Stimulated activated CD4-positive, alpha-beta T cell treated with anti-CD3 and anti-CD28 coated beads, Interleukin-12 subunit alpha, Interleukin-12 subunit beta, amount 100 ng/mL, for 24 hours (primary cell): Measurements from ENCODE around the gene HDGFL3.
"Not testable (repeated sequence)": the region's sequence is repeated elsewhere in the genome, so short reads cannot be mapped to it uniquely, and the experiment has no call there.

Experiments
- DNase-seq, 2 experiments: peaks; one replicate each; pipeline ENCODE4 v3.0.0-alpha.2; 2020; ENCODE audit warnings: low read depth in 2 of 2

HDGFL3 gene

DNA sequence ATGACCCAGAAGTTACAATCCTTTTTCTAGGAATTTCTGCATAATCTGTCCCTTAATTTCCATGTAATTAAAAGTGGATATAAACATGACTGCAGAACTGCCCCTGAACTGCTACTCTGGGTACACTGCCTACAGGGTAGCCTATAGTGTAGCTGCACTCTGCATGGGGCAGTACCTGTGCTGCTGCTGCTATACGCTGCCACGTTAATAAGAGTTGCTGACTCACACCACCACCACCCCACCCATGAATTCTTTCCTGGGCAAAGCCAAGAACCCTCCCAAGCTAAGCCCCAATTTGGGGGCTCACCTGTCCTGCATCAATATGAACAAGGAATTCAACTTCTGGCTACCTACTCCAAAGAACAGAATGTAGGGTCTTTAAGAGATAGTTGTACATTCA, 13.9 kb downstream of the HDGFL3 start:
- DNase-seq, result no peak

DNA sequence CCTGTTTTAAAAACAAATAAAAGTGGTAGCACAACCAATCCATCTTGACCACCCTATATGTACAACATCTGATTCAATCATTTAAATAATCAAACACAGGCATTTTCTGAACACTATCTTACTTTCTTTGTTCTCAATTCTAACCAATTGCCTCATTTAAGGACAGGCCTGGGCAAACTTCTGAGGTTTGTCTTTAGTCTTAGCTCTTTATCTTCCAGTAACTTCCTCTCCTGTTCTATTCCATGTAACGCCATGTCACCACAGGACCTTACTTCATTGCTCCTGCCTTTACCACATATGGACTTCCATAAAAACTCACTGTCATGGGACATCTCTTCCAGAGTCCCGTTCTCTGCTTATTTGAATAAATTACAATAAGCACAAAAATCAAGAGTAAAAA, 14.9 kb downstream of the HDGFL3 start:
- no peak for DNase-seq

DNA sequence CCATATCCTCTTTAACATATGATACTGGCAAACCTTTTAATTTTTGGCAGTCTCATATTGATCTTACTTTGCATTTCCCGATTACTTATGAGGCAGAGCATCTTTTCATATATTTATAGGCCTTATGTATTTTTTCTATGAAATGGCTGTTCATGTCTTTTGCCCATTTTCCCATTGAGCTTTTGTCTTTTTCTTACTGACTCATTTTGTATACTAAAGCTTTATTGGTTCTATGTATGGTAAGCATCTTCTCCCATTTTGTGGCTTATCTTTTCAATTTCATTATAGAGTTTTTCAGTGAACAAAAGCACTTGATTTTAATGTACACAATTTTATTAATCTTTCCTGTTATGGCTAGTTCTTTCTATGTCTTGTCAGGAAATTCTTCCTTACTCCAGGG, 17.2 kb downstream of the HDGFL3 start:
- no peak for DNase-seq

GRCh38 chr15:83185561-83185960, 22.1 kb downstream of the HDGFL3 start:
- DNase-seq, result no peak

- no peak for DNase-seq
Observed at GRCh38 chr15:83178869-83179325, 28.7 kb downstream of the HDGFL3 start.

GRCh38 chr15:83178390-83178789, 29.2 kb downstream of the HDGFL3 start:
- DNase-seq, result no peak

- no peak for DNase-seq
Observed at GRCh38 chr15:83174891-83175290, 32.7 kb downstream of the HDGFL3 start.

DNA sequence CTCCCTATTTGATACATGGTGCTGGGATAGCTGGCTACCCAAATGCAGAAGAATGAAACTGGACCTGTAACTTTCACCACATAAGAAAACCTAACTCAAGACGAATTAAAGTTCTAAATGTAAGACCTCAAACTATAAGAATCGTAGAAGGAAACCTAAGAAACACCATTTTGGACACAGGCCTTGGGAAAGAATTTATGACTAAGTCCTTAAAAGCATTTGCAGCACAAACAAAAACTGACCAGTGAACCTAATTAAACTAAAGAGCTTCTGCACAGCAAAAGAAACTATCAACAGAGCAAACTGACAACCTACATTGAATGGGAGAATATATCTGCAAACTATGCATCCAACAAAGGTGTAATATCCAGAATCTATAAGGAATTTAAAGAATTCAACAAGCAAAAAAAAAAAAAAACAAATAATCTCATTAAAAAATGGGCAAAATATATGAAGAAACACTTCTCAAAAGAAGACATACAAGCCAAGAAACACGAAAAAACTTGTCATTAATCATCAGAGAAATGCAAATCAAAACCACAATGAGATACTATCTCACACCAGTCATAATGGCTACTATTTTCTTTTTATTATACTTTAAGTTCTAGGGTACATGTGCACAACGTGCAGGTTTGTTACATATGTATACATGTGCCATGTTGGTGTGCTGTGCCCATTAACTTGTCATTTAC, 37.0 kb downstream of the HDGFL3 start:
- DNase-seq, result no peak

DNA sequence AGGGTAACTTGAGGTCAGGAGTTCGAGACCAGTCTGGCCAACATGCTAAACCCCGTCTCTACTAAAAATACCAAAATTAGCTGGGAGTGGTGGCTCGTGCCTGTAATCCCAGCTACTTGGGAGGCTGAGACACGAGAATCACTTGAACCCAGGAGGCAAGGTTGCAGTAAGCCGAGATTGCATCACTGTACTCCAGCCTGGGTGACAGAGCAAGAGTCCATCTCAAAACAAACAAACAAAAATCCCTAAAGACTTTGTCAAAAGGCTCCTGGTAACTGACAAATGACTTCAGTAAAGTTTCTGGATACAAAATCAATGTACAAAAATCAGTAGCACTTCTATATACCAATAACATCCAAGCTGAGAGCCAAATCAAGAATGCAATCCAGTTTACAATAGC, 38.0 kb downstream of the HDGFL3 start:
- not testable (repeated sequence) for DNase-seq

DNA sequence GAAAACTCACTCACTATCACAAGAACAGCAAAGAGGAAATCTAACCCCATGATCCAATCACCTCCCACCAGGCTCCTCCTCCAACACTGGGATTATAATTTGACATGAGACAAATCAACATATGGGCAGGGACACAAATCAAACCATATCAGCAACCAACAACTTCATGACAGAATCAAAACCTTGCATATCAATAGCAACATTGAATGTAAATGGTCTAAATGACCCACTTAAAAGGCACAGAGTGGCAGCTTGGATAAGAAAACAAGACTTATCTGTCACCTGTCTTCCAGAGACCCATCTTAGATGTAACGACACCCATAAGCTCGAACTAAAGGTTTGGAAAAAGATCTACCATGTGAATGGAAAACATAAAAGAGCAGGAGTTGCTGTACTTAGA, 40.8 kb downstream of the HDGFL3 start:
- no peak for DNase-seq

DNA sequence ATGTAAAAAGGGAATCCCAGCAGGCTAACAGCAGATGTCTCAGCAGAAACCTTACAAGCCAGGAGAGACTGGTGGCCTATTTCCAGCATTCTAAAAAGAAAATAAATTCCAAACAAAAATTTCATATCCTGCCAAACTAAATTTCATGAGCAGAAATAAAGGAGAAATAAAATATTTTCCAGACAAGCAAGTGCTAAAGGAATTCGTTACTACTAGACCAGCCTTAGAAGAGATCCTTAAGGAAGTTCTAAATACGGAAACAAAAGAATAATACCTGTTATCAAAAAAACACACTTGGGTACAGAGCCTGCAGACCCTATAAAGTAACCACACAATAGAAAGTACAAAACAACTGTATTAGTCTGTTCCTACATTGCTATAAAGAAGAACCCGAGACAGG, 41.4 kb downstream of the HDGFL3 start:
- DNase-seq, result no peak

DNA sequence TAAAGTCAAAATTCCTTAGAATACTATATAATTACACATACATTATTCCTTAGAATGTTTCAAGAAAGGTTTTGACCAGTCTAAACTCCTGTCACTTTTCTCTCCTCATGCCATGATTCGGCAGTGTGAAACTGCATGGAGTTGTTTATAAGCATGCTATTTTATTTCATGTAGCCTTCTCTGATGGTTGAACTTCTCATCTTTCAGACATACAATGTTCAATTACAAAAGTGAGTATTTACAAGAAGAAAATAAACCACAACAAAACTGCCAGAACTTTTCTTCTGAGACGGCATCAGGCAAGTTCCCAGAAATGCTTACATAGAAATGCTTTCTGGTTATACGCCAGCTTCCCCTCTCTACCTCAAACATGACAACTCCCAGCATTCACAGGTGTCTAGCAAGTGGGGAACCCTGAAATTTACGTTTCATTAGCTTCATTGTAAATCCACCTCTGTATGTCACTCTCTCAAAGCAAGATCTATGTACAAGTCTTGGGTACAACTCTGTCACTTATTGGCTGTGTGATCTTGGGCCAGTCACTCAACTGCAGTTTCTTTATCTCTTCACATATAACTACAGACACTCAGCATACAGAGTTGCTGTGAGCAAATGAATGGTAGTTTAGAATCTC, 42.7 kb downstream of the HDGFL3 start:
- DNase-seq, result no peak

DNA sequence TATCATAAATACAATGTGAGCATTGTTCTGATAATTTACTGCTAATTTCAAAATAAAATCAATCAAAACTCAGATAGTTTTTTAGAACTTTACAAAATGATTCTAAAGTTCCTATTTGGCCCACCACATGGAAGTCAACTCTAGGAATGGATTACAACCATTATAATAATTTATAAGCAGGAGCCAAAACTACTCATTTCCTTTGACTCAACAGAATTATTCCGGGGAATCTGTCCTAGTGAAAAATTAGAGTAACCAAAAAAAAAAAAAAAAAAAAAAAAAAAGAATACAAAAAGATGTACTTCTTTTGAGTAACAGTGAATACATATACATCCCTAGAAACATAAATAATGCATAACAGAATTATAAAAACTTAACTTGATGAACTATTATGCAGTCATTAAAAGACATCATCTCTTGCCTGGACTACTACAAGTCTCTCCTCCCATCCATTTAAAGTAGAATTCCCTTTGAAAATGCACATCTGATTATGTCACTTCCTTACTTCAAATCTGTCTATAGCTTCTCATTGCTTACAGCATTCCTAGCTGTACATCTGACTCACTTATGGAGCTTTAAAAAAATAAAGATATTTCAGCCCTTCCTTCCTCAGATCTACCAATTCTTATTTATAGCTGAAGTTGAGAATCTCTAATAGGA, 43.4 kb downstream of the HDGFL3 start:
- DNase-seq, result no peak

DNA sequence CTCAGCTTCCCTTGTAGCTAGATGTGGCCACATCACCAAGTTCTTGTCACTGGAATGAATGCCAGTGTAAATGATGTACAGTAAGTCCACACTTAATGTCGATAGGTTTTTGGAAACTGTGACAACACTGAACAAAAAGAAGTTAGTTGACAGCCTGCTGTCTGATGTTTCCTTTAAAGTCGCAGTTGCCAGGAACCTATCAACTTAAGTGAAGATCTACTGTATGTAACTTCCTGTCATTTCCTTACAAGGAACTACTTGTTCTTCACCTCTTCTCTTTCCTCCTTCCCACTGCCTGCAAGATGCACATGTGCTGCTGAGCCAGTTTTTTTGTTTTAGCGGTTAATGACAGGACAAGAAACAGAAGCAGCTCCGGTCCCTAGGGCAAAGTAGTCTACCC, 44.6 kb downstream of the HDGFL3 start:
- DNase-seq, result no peak

DNA sequence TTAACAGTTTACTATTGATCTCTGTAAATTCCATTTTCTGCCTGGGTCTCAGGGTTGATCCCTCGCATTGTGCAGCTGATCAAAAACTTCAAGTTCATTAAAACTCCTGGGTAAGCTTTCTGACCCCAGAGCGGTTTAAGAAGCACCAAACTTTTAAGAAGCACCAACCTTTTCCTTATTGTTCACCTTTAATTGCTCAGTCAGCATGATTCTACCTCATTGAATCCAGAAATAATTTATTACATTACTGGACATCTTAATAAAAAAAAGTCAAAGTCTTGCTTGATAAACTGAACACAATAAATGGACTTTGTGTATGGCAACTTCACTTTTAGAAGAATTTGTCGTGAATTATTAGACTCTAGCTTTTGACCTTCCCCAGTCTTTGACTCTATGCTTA, 46.9 kb downstream of the HDGFL3 start:
- no peak for DNase-seq

DNA sequence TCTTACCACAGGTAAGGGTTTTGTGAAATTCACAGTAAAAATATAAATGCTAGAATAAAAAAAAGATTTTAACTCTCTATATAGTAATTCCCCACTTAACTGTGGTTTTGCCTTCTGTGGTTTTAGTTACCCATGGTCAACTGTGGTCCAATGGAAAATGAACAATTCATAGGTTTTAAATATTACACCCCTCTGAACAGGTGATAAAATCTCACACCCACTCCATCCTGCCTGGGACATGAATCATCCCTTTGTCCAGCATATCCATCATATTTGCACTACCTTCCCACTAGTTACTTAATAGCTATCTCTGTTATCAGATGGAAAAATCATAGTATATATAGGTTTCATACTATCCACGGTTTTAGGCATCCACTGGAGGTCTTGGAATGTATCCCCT, 49.2 kb downstream of the HDGFL3 start:
- no peak for DNase-seq

DNA sequence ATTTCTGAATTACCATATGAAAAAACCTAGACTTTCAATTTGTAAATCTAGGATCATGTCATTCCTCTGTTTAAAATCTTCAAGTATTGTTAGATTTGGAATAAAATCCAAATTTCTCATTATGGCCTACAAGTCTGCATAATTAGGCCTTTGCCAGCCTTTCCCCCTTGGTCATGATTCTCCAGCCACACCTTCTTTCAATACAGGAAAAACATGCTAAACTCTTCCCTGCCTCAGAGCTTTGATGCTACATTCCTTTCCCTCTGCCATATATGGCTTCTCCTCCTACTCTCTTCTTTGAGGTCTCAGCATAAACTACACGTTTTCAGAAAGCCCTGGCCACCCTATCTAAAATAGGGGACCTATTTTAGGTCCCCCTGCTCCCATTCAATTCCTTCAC, 51.7 kb downstream of the HDGFL3 start:
- no peak for DNase-seq

DNA sequence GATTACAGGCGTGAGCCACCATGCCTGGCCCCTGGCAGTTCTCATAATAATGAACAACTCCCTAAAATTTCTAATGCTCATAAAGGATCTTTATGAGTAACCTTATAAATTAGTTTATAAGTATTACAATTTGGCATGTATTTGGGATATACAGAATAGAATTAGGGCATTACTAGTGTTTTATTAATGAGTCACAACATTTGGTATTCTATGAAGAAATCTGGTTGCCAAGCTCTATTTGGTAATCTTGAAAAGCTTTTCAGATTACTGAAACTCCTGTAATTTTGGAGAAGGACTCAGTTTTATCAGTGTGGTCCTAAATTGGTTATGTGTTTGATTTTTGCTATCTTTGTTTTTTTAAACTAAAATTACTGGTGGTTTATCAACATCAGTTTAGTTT, 54.3 kb downstream of the HDGFL3 start:
- DNase-seq, result no peak

DNA sequence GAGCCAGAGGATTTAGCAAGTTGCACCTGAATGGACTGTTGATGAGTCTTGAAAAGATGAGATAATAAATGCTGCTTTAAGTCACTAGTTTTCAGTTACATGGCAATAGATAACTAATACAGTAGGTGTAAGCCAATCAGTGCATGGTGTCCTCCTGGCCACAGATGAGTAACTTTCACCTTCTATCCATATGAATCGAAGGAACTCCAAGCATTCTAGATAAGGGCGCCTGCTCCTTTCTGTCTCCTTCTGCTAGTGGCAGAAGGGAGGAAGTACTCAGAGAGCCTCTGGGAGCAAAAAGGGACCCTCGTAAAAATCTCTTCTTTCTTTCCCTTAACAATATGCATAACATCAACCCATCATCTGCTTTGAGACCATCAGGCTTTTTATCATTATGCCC, 62.9 kb downstream of the HDGFL3 start:
- no peak for DNase-seq

- not testable (repeated sequence) for DNase-seq
Observed at GRCh38 chr15:83142151-83142550, 65.5 kb downstream of the HDGFL3 start.

DNA sequence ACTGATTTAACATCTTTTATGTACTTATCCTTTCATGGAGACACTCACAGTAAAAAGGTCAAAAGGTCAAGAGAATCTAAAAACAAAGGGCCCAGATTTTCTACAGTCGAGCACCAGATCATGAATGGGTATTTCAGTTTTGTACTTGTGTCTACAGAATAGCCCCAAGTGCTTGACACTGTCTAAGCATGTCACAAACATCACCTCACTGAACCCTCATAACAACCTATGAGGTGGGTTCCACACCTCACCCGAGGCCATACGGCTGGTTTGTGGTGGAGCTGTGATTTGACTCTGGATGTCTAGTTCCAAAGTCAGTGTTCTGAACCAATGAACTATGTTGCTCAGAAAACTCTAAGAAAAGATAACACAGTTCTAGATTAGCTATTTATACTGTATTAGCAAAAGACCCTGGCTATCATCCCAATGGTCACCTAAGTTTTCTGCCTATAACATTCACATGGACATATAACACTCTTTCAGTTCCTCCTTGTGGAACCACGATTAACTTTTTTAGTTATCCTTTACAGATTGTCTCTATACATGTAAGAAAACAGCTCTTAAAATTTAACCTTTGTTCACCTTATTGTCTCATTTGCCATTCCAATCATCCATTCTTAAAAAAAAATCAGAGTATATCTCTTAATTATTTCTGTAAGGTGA, 74.6 kb downstream of the HDGFL3 start:
- DNase-seq, result no peak

DNA sequence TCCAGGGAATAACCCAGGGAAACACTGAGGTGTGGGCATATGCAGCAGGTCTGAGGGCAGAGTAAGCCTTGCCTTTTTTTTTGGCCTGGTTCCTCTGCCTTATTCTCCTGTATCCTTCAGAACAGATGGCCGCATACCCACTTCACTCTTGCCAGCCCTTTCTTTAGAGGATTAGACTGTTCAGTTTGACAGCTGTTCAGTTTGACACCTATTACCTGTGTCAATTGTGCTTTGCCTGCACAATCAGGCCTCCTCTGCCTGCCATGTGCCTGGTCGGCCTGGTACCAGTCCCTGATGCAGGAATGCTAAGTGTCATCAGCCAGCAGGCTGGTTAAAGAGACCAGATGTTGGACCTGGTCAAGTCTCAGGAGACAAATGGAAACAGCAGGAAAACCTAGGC, 77.8 kb downstream of the HDGFL3 start:
- no peak for DNase-seq
